Activated CD8-positive, alpha-beta memory T cell treated with anti-CD3 and anti-CD28 coated beads for 48 hours (primary cell): ENCODE measurements around the gene TEC.

Source experiments
- DNase-seq, 3 experiments: peaks; one replicate each; pipeline ENCODE4 v3.0.0-alpha.2; 2020; ENCODE audit warnings: low read depth in 2 of 3, low spot score in 2 of 3

Gene TEC

DNA sequence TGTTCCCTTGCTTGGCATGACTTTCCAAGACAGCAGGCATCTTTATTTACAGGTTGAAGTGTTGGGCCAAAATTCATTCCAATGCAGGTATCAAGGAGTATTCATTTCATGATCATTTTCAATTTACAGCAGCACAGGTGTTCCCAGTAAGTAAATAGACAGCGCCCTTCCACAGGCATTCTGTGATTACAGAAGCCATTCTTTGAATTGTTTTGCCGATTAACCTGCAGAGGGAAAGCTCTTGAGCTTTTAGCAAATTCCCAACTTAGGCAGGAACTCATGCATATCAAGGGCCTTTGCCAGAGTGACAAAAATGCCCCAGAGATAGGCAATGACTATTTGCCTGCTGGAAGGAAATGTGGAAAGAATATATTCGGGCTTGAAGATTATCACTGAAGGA is 142.4 kb downstream of the TEC start:
- no peak for DNase-seq

DNA sequence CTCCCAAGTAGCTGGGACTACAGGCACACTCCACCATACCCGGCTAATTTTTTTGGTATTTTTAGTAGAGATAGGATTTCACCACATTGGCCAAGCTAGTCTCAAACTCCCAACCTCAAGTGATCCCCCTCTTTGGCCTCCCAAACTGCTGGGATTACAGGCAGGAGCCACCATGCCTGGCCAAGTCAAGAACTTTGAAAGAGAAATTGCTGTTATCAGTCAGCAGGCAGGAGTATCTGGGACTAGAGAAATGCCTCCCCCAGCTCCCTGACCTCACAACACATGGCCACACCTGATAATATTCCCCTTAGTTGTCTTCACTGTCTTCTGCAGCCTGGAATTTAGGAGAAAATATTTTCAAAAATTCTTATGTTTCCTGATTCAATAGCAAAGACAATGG is 143.0 kb downstream of the TEC start:
- no peak for DNase-seq

DNA sequence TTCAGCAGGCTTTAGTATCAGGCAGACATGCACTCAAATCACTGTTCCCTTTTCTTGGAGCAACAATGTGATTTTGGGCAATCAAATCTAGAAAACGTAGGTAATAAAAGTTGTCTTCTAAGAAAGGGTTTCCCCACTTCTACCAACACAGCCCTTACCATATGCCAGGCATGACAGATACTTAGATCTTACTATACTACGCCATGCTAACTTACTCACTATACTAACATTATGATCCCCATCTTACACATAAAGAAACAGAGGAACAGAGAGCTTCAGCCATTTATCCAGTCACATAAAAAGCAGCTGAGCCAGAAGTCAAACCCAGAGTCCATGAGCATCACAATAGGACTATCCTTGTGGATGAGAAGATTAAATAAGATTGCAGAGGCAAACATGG is 144.8 kb downstream of the TEC start:
- no peak for DNase-seq

DNA sequence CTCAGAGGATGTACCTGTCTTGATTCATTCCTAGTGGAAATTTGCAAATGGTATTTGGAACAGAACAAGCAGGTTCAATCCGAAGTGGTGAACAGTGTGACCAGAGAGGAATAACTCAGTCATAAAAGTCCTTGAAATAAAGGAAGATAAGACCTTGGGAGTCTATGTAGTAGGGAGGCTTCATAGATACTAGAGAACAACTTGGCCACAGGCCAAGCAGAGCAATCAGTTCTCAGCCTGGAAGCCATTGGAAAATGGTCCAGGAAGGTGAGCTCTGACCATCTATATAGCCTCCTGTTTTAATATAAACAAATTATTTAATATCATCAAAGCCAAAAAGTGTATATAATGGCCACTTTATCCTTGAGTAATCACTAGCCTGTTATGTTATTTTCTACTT is 146.9 kb downstream of the TEC start:
- DNase-seq: no peak

DNA sequence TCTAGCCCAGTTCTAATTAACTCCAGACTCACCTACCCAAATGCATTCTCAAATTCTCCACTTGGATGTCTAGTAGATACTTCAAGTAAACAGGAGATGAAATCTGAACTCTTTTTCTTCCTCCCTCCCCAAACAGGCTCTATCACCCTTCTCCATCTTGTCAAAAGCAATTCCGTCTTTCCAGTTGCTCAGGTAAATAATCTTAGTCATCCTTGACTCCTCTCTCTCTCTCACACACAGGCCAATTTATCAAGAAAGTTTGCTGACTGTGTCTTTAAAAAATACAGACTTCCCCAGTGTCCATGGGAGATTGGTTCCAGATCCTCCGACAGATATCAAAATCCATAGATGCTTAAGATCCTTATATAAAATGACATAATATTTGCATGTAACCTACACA is 148.5 kb downstream of the TEC start:
- no peak for DNase-seq

DNA sequence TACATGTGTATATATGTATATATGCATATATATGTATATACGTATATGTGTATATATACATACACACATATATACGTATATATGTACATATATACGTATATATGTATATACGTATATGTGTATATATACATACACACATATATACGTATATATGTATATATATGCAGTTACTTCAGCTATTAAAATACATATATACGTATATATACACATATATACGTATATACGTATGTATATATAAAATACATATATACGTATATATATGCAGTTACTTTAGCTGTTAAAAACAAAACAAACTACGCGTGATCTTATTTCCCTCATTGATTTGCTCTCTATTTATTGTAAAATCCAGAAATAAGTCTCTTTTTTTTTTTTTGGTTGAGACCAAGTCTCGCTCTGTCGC is 149.5 kb downstream of the TEC start:
- no peak for DNase-seq

DNA sequence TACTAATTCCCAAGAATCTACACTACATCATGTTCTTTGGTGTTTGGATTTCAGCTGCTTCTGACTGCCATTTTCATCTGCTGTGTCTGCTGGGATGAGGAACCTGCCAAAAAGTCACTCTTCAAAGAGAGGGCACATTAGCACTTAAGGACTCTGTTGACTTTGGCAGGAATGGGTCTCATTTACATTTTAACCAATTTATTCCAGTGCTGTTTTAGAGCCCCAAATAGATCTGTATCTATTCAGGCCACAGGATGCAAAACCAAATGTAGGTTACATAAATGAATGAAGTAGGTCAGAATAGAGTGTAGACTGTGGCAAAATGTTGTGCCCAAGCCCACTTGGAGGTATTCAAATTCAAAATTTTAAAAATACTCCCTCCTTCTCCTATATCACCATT is 150.0 kb downstream of the TEC start:
- DNase-seq: no peak

DNA sequence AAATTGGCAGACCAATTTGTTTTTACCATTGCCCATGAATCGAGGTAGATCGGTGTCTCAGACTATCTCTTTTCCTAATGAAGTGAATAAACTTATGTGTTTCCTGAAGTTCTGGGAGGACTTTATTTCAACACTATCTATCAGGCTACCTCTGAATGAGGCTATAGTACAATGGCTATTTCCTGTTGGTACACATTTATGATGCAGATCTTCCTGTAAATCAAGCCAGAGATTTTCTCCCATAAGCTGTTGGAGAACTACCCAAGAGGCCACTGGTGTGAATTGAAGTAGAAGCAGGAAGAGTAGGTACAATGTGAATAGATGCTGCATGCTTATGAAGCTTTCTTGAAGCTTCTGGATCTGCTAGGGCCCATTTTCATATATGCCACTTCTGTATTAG is 151.6 kb downstream of the TEC start:
- DNase-seq: no peak

DNA sequence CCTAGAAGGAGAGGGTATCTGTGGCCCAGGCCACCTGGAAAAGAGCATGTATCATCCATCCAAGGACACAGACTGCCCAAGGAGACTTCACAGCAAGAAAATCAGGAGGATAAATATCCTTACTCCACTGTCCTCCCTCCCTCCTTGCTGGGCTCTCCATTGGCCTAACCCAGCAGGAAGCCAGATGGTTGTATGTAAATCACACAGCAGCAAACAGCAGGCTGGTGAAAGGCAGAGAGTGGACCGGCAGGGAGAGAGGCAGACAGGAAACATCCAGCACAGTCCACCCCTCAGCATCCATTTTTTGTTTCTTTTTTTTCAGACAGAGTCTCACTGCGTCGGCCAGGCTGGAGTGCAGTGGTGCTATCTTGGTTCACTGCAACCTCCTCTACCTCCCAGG is 153.1 kb downstream of the TEC start:
- no peak for DNase-seq

DNA sequence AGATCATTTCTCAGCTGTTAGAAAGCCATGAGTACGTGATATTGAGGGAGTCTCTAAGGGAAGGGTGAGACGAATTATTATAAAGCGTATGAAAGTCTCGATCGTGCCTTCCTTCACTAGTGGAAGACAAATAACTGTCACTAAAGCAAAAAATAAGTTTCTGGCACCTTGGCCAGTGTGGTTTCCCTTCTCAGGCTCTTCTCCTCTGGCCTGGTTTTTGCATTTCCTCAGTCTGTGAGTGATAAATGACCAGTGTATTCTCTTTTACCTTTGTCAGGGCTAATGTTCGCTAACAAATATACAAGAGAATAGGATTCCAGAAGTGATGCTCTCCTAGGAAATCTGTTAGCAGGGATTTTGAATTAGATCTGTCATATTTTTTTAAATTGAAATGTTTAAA is 155.2 kb downstream of the TEC start:
- DNase-seq: no peak

DNA sequence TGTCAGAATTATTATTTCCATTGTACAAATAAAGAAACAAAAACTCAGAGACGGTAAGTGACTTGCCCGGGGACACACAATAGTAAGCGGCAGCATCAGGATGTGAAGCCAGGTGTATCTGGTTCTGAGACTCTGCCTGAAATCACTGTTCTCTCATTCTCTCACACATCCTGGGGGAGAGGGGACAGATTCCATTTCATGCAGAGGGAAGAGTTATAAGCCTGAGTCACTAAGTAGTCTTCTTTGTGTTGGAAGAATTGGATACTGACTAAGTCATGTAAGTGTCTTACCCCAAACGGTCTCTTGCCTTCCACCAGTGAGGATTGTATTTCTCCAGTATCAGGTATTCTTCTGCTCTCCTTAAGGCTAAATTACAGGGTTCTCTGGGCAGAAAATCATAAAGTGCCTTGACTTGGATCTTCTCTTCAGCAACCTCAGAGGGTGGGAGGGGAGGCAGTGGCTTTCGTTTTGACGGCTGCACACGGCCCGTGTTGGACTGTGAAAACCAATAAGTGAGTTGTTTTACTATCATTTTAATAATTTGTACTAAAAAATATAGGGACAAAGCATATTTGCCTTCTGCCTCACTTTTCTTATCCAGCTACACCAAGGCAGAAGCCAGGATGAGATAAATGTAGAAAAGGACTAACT is 157.5 kb downstream of the TEC start:
- DNase-seq: no peak

DNA sequence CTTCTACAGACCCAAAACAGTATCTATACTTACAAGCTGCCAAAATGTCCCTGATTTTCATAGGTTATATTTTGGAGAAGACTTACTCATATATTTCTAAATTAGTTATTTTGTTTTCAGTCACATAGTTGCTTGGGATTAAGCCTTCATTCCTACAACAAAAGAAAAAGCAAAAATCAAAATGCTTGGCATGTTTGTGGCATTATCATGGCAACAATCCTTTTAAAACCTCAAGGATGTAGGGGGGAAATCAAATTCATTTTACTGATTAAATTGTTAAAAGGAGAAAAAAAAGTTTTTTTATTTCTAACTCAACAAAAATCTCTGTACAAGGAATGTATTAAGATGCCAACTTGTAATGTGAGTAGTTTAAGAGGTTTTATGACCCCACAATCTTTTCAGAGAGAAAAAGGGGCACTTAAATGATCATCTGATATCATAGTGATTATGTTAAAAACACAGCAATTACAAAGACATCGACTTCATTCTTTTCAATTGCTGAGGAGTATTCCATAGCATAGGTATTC is 159.1 kb downstream of the TEC start:
- no peak for DNase-seq

DNA sequence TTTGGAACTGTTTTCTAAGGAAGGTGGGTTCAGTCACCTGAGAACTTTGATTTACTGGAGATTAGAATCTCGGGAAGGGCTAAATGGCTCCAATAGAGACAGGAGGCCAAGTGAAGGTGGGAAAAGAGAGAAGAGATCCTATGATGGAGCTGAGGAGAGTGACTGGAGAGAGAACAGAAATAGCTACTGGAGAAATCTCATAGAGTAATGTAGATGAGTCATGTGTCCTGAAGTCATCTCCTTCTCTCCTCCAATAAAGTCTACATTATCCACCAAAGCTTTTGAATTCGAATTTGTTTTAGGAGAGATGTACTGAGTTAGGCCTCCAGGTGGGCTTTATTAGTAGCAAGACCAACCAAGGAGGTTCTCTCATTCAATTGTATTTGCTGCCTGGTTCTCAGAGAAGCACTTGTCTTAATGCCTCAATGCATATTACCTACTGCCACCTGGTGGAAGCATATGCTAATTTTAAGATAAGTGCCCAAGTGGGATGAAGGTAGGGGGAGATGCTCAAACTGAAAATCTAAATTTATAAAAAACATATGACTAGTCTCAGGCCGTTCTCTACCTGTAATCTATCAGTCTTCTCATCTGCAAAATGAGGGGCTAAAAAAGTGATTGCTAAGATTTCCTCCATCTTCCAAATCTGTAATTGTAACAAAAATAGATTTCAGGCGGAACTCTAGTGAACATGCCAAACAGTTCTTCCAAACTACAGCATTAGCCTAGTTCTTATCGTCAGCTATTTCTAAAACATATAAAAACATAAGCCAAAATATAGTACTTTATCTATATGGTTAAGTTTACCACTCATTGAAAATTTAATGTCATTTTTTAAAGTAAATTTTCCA is 160.0 kb downstream of the TEC start:
- DNase-seq: no peak

DNA sequence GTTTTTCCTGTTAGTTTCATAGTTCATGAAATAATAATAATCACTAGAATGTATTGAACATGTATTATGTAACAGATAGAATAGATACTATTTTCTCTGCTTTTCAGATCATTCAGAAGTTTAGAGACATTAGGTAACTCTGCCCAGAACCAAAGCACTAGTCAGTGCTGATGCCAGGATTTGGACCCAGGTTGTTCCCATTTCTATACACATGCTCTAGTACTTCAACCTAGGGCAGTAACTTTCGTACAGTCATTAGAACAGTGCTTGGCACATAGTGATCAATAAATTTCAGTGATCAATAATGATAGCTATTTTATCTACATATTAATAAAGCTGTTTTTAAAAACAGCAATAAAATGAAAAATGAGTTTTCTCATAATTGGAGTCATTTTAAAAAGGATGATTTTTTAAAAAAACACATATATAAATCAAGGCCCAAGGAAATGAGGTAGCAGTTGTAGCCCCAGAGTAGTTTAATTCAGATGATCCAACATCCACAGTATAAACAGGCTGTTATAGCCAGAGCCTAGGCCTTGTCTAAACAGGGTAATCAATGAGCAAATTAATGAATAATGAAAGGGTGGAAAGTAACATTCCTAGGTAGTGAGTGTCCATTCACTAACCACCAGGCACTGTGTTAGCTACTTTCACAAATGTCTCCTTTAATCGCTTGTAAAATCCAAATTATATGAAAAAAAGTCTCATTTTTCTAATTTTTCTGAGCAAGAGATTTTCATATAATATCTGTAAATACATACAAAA is 161.1 kb downstream of the TEC start:
- DNase-seq: no peak

DNA sequence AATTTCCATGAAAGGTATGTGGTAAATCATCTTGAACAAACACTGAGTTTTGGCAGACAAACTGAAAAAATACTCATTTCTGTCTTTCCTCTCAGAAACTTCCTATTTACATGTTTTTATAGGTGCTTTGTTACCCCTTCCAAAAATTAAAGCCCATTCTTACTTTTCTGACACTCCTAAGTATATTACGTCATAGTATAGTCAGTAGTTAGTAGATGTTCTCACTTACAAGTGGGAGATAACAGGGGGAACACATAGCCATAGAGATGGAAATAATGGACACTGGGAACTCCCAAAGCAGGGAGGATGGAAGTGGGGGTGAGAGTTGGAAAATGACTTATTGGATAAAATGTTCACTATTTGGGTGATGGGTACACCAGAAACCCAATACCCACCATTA is 164.4 kb downstream of the TEC start:
- no peak for DNase-seq

DNA sequence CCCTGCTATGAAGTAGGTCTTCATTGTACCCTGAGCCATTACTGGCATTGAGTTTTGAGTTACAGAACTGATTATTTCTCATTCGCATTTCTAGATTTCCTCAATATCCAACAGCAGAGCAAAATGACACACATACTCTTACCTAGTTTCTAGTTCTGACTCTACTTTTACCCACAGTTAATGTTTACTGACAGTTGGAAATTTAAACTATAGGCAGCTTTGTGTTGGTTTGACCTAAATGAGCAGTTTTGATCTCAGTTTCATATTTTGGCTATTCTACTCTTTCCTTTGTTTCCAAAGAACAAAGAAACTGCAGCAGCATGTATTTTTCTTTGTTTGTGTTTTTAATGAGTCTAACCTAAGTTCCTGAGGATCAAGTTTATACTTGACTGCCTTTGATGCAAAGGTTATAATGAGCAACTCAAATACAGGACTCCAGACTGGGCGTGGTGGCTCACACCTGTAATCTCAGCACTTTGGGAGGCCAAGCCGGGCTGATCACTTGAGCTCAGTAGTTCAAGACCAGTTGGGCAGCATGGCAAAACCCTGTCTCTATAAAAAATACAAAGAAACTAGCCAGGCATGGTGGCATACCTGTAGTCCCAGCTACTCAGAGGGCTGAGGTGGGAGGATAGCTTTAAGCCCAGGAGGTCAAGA is 166.0 kb downstream of the TEC start:
- no peak for DNase-seq

DNA sequence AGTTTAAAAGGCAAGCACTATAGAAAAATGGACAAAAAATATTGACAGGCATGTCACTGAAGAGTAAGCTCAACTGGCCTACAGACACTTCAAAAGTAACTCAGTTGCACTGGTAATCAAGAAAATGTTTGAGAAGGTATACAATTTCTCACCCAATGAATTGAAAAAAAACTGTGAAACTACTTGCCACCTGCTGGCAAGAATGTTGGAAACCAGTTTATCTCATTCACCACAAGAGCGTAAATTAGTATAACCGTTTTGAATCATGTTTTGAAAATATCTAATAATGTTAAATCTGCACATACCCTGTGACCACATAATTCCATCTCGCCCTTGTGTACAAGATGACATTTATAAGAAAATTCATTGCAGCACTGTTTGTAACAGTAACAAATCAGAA is 167.3 kb downstream of the TEC start:
- DNase-seq: no peak

DNA sequence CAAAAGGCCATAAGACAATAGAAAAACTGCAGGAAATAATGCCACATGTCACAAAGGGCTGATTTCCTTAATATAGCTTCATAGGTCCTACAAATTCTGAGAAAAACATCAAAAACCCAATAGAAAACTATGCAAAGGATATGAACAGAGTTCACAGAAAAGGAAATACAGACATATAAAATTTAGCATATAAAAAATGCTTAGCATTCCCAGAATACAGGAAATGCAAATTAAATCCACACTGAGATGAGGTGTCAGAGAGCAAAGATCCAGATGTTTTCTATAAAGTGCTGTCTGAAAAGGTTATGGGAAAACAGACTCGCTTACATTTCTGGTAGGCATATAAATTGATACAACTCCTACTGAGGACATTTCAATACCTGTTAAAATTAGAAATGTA is 169.4 kb downstream of the TEC start:
- DNase-seq: no peak

DNA sequence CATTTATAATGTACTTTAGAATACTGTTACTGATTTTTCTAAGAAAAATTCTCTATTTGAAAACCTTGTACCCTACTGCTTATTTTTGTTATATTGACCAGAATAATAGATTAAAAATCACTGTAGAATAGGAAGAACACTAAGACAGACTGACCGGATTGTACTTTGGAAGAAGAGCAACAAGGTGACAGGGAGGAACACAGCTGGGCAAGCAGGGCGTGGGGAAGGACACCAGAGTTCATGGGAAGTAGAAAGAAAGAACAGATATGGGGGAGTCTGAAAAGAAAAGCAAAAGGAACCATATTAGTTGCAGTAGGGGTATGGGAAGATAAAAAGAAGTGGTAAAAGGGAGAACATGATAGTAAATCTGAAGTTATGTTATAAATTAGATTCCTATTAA is 174.2 kb downstream of the TEC start:
- no peak for DNase-seq

DNA sequence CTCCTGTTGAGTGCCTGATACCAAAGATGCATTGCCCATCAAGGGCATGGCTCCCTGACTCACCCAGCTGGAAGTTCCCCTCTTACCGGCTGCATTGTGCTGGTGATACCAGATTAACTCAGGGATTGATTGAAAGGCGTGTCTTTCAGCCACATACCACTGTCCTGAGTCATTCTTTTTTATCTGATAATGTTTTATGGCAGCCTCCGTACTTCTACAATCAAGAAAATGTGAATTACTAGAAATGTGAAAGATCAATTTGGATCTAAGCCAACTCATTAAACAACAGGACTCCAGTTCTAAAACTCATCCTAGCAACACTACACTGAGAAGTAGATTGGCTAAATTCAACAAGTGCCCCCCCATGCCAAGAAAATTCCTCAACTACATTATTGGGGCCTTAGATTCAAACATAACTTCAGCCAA is 175.6 kb downstream of the TEC start:
- DNase-seq: peak in 2 of 3 experiments; percentile 14 to 33

DNA sequence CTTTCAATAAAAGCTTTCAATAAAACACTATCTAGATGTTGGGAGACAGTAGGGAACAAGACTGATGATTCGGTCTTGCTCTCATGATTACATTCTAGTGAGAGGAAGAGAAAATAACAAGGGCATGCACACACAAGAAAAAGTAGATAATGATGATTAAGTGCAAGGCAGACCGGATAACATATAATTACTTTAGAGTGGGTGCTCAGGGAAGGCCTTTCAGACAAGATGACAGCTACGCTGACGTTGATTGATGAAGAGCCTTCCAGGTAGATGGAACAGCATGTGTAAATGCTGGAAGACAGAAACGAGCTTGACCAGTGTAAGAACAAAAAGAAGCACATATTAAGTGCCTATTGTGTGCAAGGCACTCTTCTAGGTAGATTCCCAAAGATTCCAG is 179.0 kb downstream of the TEC start:
- DNase-seq: no peak
